GM12892 (cell line): ENCODE results near the gene IGF1R.

Experiments
- POLR2A ChIP-seq: IDR thresholded peaks from 2 replicates; pipeline ENCODE4 v1.6.1; 2011; ENCODE audit warnings: low read depth, low read length, control low read depth
- POLR2AphosphoS5 ChIP-seq: IDR thresholded peaks from 2 replicates; pipeline ENCODE4 v1.6.1; 2011; ENCODE audit warnings: low read depth, low read length, control low read depth
- TAF1 ChIP-seq: IDR thresholded peaks from 2 replicates; pipeline ENCODE4 v1.6.1; 2011; ENCODE audit warnings: low read depth, mild to moderate bottlenecking, control low read depth, low read length, borderline replicate concordance

DNA sequence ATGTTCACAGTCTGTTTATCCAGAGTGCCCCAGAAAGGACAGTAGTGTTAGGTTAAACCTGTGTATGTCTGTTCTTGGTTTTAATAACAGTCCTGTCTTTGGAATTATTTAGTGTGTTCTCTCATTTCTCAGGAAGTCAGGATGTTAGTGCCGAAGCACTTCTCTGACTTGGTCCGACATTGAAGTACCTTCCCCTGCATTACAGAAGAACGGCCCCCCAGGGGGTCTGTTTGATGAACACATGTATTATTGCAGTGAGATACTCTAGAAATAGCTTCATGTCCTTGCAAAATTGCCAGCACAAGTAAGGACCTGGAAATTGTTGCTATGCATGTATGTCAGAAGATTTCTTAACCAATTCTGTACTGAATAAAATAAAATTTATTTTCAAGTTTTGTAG, 110.9 kb downstream of the IGF1R start:
- no peak for TF ChIP-seq POLR2A
- TF ChIP-seq POLR2AphosphoS5 = no peak
- TF ChIP-seq TAF1 = no peak
